ENCODE results near the gene DNASE1L2. TPM values are rescaled to one million over a fixed set of nuclear protein-coding genes. Genes with fewer than 3 reads are reported as not detected.

DNASE1L2 gene
- total and polyA plus RNA-seq, 2 of the 4 experiments (the other 2 are of a cell fraction), result 0.18 to 0.75 TPM

DNA sequence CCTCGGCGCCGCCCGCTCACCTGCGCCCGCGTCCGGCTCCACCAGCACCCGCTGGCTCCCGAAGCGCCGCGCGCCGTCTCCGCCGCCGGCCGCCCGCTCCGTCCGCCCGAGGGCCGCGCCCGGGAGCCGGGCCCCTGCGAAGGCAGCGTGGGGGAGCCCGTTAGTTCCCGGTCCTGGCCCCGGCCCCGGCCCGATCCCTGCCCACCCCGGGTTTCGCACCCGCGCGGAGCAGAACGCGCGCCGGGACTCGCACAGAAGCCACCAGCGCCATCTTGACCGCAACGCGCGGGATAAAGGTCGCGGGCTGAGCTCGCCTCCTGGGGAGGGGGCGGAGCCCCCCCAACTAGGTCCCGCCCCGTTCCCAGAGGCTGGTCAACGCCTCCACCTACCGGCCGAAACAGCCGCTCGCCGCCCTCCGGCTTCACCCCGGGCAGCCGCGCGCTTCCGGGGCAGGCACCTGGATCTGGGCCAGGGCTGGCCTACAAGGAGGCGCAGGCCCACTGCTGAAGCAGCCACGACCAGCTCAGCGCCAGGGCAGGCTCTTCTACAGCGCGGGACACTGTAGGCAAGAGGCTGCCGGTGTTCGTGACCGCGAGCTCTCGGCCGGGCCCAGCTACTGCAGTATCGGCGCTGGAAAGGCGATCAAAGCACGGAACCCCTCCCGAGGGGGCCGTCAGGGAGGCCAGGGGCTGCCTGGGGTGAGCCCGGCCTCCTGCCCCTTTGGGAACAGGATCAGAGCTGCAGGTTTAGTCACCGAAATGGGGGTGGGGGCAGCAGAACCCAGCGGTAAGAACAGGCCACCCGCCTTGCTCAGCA, 15.3 kb downstream of the DNASE1L2 start, which contains the start of gene ECI1:
TSS of gene ECI1 (minus strand) at position 292 of the 816 bp plus-strand sequence. CDS start at position 271, 21 bp downstream.
- in situ Hi-C loops (cut with MboI; ENCODE audit: low sequenced_read_pairs), result loop anchor here (10.0 kb wide), 1 partner anchor 253 kb away; no protein-coding TSS in a partner anchor
- Histone ChIP-seq H3K36me3 (ENCODE audit: control insufficient read depth, insufficient read depth, low read length) (peaks cover 32% of the 10 kb centered on the region), H3K27ac (ENCODE audit: insufficient read depth, low read length) (peak within 1 kb of the TSS; percentile 60), H3K9me3 (ENCODE audit: control insufficient read depth, insufficient read depth, low read length) (no peaks in the 10 kb centered on the region), H2BK5ac (ENCODE audit: low read depth, low read length, poor library complexity, severe bottlenecking) (peak within 1 kb of the TSS; percentile 20), H4K20me1 (ENCODE audit: insufficient read depth, low read length) (peaks cover 22% of the 10 kb centered on the region), H3K27me3 (ENCODE audit: control insufficient read depth, insufficient read depth, low read length) (no peaks in the 10 kb centered on the region), H2AK5ac (ENCODE audit: low read depth, low read length) (peak within 1 kb of the TSS; percentile 29; the same call in 1 of the 2 replicates), H3K9ac (ENCODE audit: low read depth, low read length) (peak within 1 kb of the TSS; percentile 62), H3K23ac (ENCODE audit: low read depth, low read length) (peak within 1 kb of the TSS; percentile 56; the same call in 1 of the 2 replicates), H4K5ac (ENCODE audit: low read depth, low read length) (peak within 1 kb of the TSS; percentile 30), H3K18ac (ENCODE audit: low read depth, low read length) (no peak within 1 kb of the TSS), H3K4me1 (ENCODE audit: control insufficient read depth, insufficient read depth, low read length) (peaks cover 9% of the 10 kb centered on the region), H3K14ac (replicated peaks; ENCODE audit: low read depth, low read length) (peak within 1 kb of the TSS; percentile 60), H2AFZ (replicated peaks; ENCODE audit: low read length, poor library complexity) (peak within 1 kb of the TSS; percentile 89), H3K56ac (ENCODE audit: extremely low read depth, insufficient read depth, low read length) (peak within 1 kb of the TSS; percentile 55), H2AK9ac (replicated peaks; ENCODE audit: low read depth, low read length, poor library complexity) (peak within 1 kb of the TSS; percentile 84), H3K4ac (ENCODE audit: low read depth, low read length) (peak within 1 kb of the TSS; percentile 76), H2BK120ac (ENCODE audit: low read depth, low read length) (no peak within 1 kb of the TSS), H3K9me1 (ENCODE audit: insufficient read depth, low read length) (0 out of 2 replicates have a peak, but pooled peaks cover 2% of the 10 kb centered on the region), H2BK15ac (ENCODE audit: low read depth, low read length) (no peak within 1 kb of the TSS), H3K79me1 (ENCODE audit: low read depth in 1 of 2, low read length in 2 of 2) (peaks cover 24 to 46% of the 10 kb centered on the region in 2 experiments), H2BK20ac (ENCODE audit: low read depth, low read length) (no peak within 1 kb of the TSS), H3K4me3 (ENCODE audit: insufficient read depth, low read depth, low read length) (peak within 1 kb of the TSS; percentile 52), H4K91ac (ENCODE audit: insufficient read depth, low read depth, low read length) (peak within 1 kb of the TSS; percentile 13; the same call in 1 of the 2 replicates), H3K4me2 (ENCODE audit: low read depth, low read length) (peak within 1 kb of the TSS; percentile 70), H4K8ac (ENCODE audit: low read depth in 2 of 2, low read length in 2 of 2) (peak within 1 kb of the TSS; percentile 43 to 55; a peak in 1 of 4 replicates)
- intact Hi-C loops (cut with micrococcal nuclease), result no loop called here
- dilution Hi-C loops (cut with HindIII; ENCODE audit: low sequenced_read_pairs, unreplicated experiment), result no loop called here
- DNase-seq (peak; percentile 92), ATAC-seq (ENCODE audit: low read depth) (peak; percentile 99)
- ChIA-PET CTCF (interaction anchor here (0.6 to 0.9 kb wide), 4 partner anchors 9 to 19 kb away, joined by 3 to 4 read pairs (median 3); no protein-coding TSS in a partner anchor), POLR2A (ENCODE audit: unreplicated experiment) (no interaction called here)
- peak; percentile 64 for TF ChIP-seq RAD21 (IDR thresholded peaks at IDR 0.05; ENCODE audit: low read length)
- no peak for TF ChIP-seq CEBPB (IDR thresholded peaks at IDR 0.05; ENCODE audit: low read depth, low read length)
- TF ChIP-seq MAZ (IDR thresholded peaks at IDR 0.05; ENCODE audit: borderline replicate concordance, low read depth, low read length), result peak; percentile 82; the same call in 1 of the 2 replicates
- TF ChIP-seq, protein P1, sequence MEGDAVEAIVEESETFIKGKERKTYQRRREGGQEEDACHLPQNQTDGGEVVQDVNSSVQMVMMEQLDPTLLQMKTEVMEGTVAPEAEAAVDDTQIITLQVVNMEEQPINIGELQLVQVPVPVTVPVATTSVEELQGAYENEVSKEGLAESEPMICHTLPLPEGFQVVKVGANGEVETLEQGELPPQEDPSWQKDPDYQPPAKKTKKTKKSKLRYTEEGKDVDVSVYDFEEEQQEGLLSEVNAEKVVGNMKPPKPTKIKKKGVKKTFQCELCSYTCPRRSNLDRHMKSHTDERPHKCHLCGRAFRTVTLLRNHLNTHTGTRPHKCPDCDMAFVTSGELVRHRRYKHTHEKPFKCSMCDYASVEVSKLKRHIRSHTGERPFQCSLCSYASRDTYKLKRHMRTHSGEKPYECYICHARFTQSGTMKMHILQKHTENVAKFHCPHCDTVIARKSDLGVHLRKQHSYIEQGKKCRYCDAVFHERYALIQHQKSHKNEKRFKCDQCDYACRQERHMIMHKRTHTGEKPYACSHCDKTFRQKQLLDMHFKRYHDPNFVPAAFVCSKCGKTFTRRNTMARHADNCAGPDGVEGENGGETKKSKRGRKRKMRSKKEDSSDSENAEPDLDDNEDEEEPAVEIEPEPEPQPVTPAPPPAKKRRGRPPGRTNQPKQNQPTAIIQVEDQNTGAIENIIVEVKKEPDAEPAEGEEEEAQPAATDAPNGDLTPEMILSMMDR (conservative IDR thresholded peaks at IDR 0.05; ENCODE audit: low read depth, low read length), result peak; percentile 74
- TF ChIP-seq MXI1 (IDR thresholded peaks at IDR 0.05; ENCODE audit: borderline replicate concordance, low read depth, low read length), result 0 out of 2 replicates have a peak, but pooled peaks have one; percentile 38
- TF ChIP-seq SMC3 (IDR thresholded peaks at IDR 0.05; ENCODE audit: low read depth, low read length), result peak; percentile 14; the same call in 1 of the 2 replicates
- peak; percentile 36; the same call in 1 of the 2 replicates for TF ChIP-seq BHLHE40 (IDR thresholded peaks at IDR 0.05; ENCODE audit: low read depth, low read length)
- TF ChIP-seq, protein P2, sequence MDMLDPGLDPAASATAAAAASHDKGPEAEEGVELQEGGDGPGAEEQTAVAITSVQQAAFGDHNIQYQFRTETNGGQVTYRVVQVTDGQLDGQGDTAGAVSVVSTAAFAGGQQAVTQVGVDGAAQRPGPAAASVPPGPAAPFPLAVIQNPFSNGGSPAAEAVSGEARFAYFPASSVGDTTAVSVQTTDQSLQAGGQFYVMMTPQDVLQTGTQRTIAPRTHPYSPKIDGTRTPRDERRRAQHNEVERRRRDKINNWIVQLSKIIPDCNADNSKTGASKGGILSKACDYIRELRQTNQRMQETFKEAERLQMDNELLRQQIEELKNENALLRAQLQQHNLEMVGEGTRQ (IDR thresholded peaks at IDR 0.05; ENCODE audit: low read depth, low read length), result no peak
- 1% methylated on average over 39 of the region's 88 CpGs; no CpG with 5 or more reads in 1 of the 2 experiments for WGBS, 2 experiments (ENCODE audit: extremely low coverage in 2 of 2, insufficient read length in 1 of 2)
- BruUV-seq (replicated peaks), result no TSS peak

Data from IMR-90 (cell line).